Measurements from ENCODE around the gene ZACN.

ZACN gene

GRCh38 chr17:76033139-76033538 lies 45.8 kb upstream of the ZACN start:
- Histone ChIP-seq H3F3A (ENCODE audit: insufficient read depth, low read length) (no peaks in the 10 kb centered on the region), H3K9me2 (replicated peaks; ENCODE audit: insufficient read depth, low read length) (no peaks in the 10 kb centered on the region), H2AFZ (ENCODE audit: low read length) (no peak overlapping the region), H3K79me2 (ENCODE audit: low read length) (no peaks in the 10 kb centered on the region), H3K9ac (ENCODE audit: low read length) (no peak overlapping the region), H3K27me3 (replicated peaks; ENCODE audit: insufficient read depth, low read length) (no peaks in the 10 kb centered on the region; the same call in 1 of the 2 replicates), H3K9me3 (replicated peaks; ENCODE audit: insufficient read depth, low read length) (no peaks in the 10 kb centered on the region), H3K4me3 (ENCODE audit: low read length) (no peak overlapping the region), H3K27ac (ENCODE audit: low read length) (no peak overlapping the region), H3K4me1 (ENCODE audit: low read length) (no peaks in the 10 kb centered on the region), H4K20me1 (ENCODE audit: insufficient read depth, low read length) (no peaks in the 10 kb centered on the region), H3K36me3 (replicated peaks; ENCODE audit: insufficient read depth, low read length) (no peaks in the 10 kb centered on the region), H3K4me2 (ENCODE audit: low read depth, low read length) (no peak overlapping the region)
- TF ChIP-seq EZH2 (optimal IDR thresholded peaks at IDR 0.05; ENCODE audit: low read depth, low read length), result no peak
- TF ChIP-seq CTCF (IDR thresholded peaks at IDR 0.05; ENCODE audit: low read length), result no peak
- no peak for TF ChIP-seq EZH2phosphoT487 (IDR thresholded peaks at IDR 0.05; ENCODE audit: low read length)
- no peak for DNase-seq

- Histone ChIP-seq H3K27me3 (replicated peaks; ENCODE audit: insufficient read depth, low read length) (no peaks in the 10 kb centered on the region), H3K9me3 (replicated peaks; ENCODE audit: insufficient read depth, low read length) (no peaks in the 10 kb centered on the region), H3K36me3 (replicated peaks; ENCODE audit: insufficient read depth, low read length) (0 out of 2 replicates have a peak, but pooled peaks cover 4% of the 10 kb centered on the region), H3K4me1 (ENCODE audit: low read length) (no peaks in the 10 kb centered on the region), H3K9me2 (replicated peaks; ENCODE audit: insufficient read depth, low read length) (no peaks in the 10 kb centered on the region), H3K27ac (ENCODE audit: low read length) (no peak overlapping the region), H3K4me3 (ENCODE audit: low read length) (no peak overlapping the region), H3F3A (ENCODE audit: insufficient read depth, low read length) (no peaks in the 10 kb centered on the region), H3K4me2 (ENCODE audit: low read depth, low read length) (no peak overlapping the region), H3K79me2 (ENCODE audit: low read length) (no peaks in the 10 kb centered on the region), H3K9ac (ENCODE audit: low read length) (no peak overlapping the region), H4K20me1 (ENCODE audit: insufficient read depth, low read length) (no peaks in the 10 kb centered on the region), H2AFZ (ENCODE audit: low read length) (no peak overlapping the region)
- TF ChIP-seq EZH2phosphoT487 (IDR thresholded peaks at IDR 0.05; ENCODE audit: low read length), result no peak
- TF ChIP-seq EZH2 (optimal IDR thresholded peaks at IDR 0.05; ENCODE audit: low read depth, low read length), result no peak
- no peak for TF ChIP-seq CTCF (IDR thresholded peaks at IDR 0.05; ENCODE audit: low read length)
- DNase-seq, result no peak
Measured at GRCh38 chr17:76034428-76035350, 44.3 kb upstream of the ZACN start.

- no peak for DNase-seq
- Histone ChIP-seq H3F3A (ENCODE audit: insufficient read depth, low read length) (no peaks in the 10 kb centered on the region), H3K4me1 (ENCODE audit: low read length) (no peaks in the 10 kb centered on the region), H4K20me1 (ENCODE audit: insufficient read depth, low read length) (no peaks in the 10 kb centered on the region), H3K27me3 (replicated peaks; ENCODE audit: insufficient read depth, low read length) (no peaks in the 10 kb centered on the region), H3K4me2 (ENCODE audit: low read depth, low read length) (no peak overlapping the region), H2AFZ (ENCODE audit: low read length) (no peak overlapping the region), H3K4me3 (ENCODE audit: low read length) (no peak overlapping the region), H3K9me2 (replicated peaks; ENCODE audit: insufficient read depth, low read length) (no peaks in the 10 kb centered on the region), H3K79me2 (ENCODE audit: low read length) (no peaks in the 10 kb centered on the region), H3K9me3 (replicated peaks; ENCODE audit: insufficient read depth, low read length) (no peaks in the 10 kb centered on the region), H3K27ac (ENCODE audit: low read length) (no peak overlapping the region), H3K9ac (ENCODE audit: low read length) (no peak overlapping the region), H3K36me3 (replicated peaks; ENCODE audit: insufficient read depth, low read length) (0 out of 2 replicates have a peak, but pooled peaks cover 4% of the 10 kb centered on the region)
- TF ChIP-seq EZH2phosphoT487 (IDR thresholded peaks at IDR 0.05; ENCODE audit: low read length) (no peak), EZH2 (optimal IDR thresholded peaks at IDR 0.05; ENCODE audit: low read depth, low read length) (no peak), CTCF (IDR thresholded peaks at IDR 0.05; ENCODE audit: low read length) (no peak)
Measured at GRCh38 chr17:76036497-76037261, 42.3 kb upstream of the ZACN start.

Measured in MM.1S (cell line).